Activated T-cell treated with anti-CD3 and anti-CD28 coated beads, Interleukin-2, amount 50 U/mL, for 24 hours (primary cell): Measurements from ENCODE around the gene RETSAT.

Source experiments
- DNase-seq: peaks from one replicate; pipeline ENCODE4 v3.0.0-alpha.2; 2020
- H3K27ac Mint-ChIP-seq: 2 replicates; pipeline ENCODE4 v1.8.0; 2020; ENCODE audit warnings: mild to moderate bottlenecking, mixed read lengths
- H3K27me3 Mint-ChIP-seq: 2 replicates; pipeline ENCODE4 v1.8.0; 2020; ENCODE audit warnings: mixed read lengths
- H3K36me3 Mint-ChIP-seq: 2 replicates; pipeline ENCODE4 v1.8.0; 2020; ENCODE audit warnings: low read depth, mixed read lengths
- H3K4me1 Mint-ChIP-seq: 2 replicates; pipeline ENCODE4 v1.8.0; 2020; ENCODE audit warnings: low read depth, mixed read lengths
- H3K4me3 Mint-ChIP-seq: 2 replicates; pipeline ENCODE4 v1.8.0; 2020; ENCODE audit warnings: mild to moderate bottlenecking, moderate library complexity, mixed read lengths
- H3K9me3 Mint-ChIP-seq: 2 replicates; pipeline ENCODE4 v1.8.0; 2020; ENCODE audit warnings: mixed read lengths

Gene RETSAT

DNA sequence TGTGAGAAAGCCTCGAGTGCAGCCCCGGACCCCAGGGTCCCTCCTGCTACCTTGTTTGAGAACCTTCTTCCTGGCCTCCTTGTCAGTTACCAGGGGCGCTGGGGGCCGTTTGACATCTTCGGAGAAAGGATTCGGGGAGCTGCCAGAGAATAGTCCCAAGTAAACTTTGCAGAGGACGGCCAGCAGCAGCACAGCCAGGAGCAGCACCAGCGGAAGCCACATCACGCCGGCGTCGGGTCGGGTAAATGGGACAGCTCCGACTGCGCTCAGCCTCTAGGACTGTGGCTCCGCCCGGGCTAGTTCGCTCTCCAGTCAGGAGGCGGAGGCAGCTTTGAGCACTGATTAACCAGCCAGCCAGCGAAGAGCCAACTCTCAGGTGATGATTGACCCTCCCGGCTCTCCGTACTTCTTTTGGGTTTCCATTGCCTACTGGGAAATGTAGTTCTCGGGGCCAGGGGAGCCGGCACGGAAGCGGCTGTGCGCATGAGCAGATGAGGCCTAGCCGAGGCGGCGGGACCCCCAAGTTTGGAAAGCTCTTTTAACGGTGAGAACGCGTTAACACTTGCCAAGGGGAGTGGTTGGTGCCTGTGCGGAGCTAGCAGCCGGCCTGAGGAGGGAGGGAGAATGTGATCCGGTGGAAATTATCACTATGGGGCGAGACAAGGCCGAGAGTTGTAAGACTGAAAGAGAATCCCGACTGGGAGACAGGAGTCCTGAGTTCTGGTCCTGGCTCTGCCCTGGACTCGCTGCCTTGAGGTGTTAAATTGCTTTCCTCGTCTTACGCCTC lies at the start of gene RETSAT, which contains the start of gene ELMOD3:
Gene RETSAT, minus strand, starts transcription at position 243 of the 787 bp plus-strand sequence. Its CDS starts 21 bp downstream, at position 222.
Gene ELMOD3, plus strand, starts transcription at position 484 of the 787 bp plus-strand sequence. CDS start 2,430 bp downstream, outside the sequence.
- DNase-seq: peak; percentile 92
- H3K4me1 Mint-ChIP-seq: peaks cover 46% of the 10 kb centered on the region
- no peaks in the 10 kb centered on the region for H3K9me3 Mint-ChIP-seq
- no peaks in the 10 kb centered on the region for H3K27me3 Mint-ChIP-seq
- H3K4me3 Mint-ChIP-seq: peak within 1 kb of the TSS; percentile 90
- H3K27ac Mint-ChIP-seq: peak within 1 kb of the TSS; percentile 97
- H3K36me3 Mint-ChIP-seq: peaks cover 75% of the 10 kb centered on the region

GRCh38 chr2:85401844-85402243 lies 47.5 kb upstream of the RETSAT start:
- no peaks in the 10 kb centered on the region for H3K27me3 Mint-ChIP-seq
- peaks cover 15% of the 10 kb centered on the region for H3K36me3 Mint-ChIP-seq
- H3K9me3 Mint-ChIP-seq: peaks cover 8% of the 10 kb centered on the region
- peaks cover 21% of the 10 kb centered on the region for H3K4me1 Mint-ChIP-seq
- H3K27ac Mint-ChIP-seq: no peak overlapping the region
- H3K4me3 Mint-ChIP-seq: no peak overlapping the region
- no peak for DNase-seq

GRCh38 chr2:85401464-85401805 lies 47.1 kb upstream of the RETSAT start:
- no peak overlapping the region for H3K27ac Mint-ChIP-seq
- H3K9me3 Mint-ChIP-seq: peaks cover 8% of the 10 kb centered on the region
- no peaks in the 10 kb centered on the region for H3K27me3 Mint-ChIP-seq
- no peak overlapping the region for H3K4me3 Mint-ChIP-seq
- no peak for DNase-seq
- H3K36me3 Mint-ChIP-seq: peaks cover 15% of the 10 kb centered on the region
- H3K4me1 Mint-ChIP-seq: peaks cover 24% of the 10 kb centered on the region

DNA sequence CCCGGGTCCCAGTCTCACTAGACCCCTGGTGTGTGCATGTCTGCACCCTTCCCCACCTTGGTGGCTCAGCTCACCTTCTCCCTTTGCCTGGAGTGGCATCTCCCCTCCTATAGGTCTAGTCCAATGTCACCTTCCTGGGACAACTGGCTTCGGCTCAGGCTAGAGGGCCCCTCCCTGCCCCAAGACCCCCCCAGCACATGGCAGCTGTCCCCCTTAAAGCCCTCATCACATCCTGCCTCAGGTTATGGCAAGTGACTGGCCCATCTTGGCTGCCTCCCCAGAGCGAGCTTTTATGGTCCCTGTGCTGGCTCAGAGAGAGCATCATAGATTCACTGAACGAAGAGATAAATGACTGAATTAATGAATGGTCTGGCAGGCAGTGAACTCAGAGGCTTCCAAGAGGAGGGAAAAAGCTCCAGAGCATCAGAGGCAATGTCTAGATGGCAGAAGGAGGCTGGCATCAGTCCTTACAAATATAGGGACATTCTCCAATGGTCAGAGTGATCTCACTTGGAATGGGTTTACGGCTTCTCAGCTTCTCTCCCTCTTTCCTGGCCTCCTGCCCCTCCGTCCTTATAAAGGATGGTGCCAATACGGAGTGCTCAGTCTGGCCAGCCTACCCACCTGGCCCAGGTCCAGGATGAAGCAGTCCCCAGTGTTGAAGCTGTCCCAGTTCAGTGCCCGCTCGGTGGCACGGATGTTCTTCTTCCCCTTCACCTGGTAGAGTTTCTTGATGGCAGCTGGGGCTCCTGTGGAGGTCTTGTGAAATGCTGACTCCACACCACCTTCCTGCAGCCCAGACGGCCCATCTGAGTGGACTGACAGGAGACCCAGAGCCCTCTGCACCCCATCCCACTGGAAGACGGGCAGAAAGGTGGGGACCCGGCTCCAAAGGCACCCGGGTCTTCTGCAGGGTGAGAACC lies 46.5 kb upstream of the RETSAT start:
- DNase-seq: no peak
- Mint-ChIP-seq H3K4me1 (peaks cover 17% of the 10 kb centered on the region), H3K9me3 (peaks cover 8% of the 10 kb centered on the region), H3K27me3 (no peaks in the 10 kb centered on the region), H3K4me3 (no peak overlapping the region), H3K36me3 (peaks cover 15% of the 10 kb centered on the region), H3K27ac (no peak overlapping the region)

DNA sequence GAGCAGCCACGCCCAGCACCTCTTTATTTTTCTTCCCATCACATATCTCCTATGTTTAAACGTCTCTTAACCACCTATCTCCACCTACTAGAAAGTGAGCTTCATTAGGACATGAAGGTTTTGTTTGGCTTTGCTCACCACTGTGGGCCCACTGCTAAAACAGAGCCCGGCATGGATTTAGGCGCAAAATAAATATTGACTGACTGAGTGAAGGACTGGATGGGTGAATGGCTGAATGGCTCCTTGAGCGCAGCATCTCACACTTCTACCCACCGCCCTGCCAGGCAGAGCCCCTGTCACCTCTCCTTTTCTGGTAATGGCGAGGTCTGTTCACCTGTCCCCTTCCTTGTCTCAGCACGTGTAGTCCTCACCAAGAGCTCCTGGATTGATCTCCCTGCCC lies 45.7 kb upstream of the RETSAT start:
- peaks cover 8% of the 10 kb centered on the region for H3K9me3 Mint-ChIP-seq
- H3K27me3 Mint-ChIP-seq: no peaks in the 10 kb centered on the region
- DNase-seq: no peak
- H3K36me3 Mint-ChIP-seq: peaks cover 13% of the 10 kb centered on the region
- no peak overlapping the region for H3K27ac Mint-ChIP-seq
- H3K4me3 Mint-ChIP-seq: no peak overlapping the region
- peaks cover 10% of the 10 kb centered on the region for H3K4me1 Mint-ChIP-seq

GRCh38 chr2:85399183-85399455 lies 44.8 kb upstream of the RETSAT start:
- Mint-ChIP-seq H3K4me1 (peaks cover 8% of the 10 kb centered on the region), H3K9me3 (peaks cover 5% of the 10 kb centered on the region), H3K27me3 (no peaks in the 10 kb centered on the region), H3K27ac (no peak overlapping the region), H3K4me3 (no peak overlapping the region), H3K36me3 (peaks cover 9% of the 10 kb centered on the region)
- no peak for DNase-seq

- H3K4me1 Mint-ChIP-seq: peaks cover 8% of the 10 kb centered on the region
- peaks cover 9% of the 10 kb centered on the region for H3K36me3 Mint-ChIP-seq
- H3K27me3 Mint-ChIP-seq: no peaks in the 10 kb centered on the region
These were observed 44.3 kb upstream of the RETSAT start for GRCh38 chr2:85398426-85399182.

DNA sequence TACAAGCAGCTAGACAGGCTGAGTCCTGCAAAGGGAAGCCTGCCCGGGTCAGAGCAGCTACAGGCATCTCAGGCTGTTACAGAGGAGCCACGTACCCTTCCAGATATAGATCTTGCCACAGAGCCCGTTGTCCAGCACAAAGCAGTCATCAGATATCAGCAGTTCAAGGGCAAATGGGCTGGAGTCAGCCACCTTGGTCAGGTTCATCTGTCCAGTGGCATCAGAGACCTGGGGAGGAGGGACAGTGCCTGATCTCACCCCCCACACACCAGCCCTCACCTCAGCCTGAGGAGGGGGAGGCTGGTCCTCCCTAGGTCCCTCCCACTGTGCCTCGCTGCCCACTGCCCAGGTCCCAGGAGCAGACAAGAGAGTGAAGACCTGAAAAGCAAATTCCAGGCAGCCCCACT lies 43.6 kb upstream of the RETSAT start:
- Mint-ChIP-seq H3K27me3 (no peaks in the 10 kb centered on the region), H3K9me3 (no peaks in the 10 kb centered on the region), H3K4me1 (peaks cover 8% of the 10 kb centered on the region), H3K4me3 (no peak overlapping the region), H3K27ac (no peak overlapping the region), H3K36me3 (peaks cover 4% of the 10 kb centered on the region)
- DNase-seq: no peak

More at GRCh38 chr2:85398426-85399182, 44.3 kb upstream of the RETSAT start:
- no peak for DNase-seq
- Mint-ChIP-seq H3K4me3 (no peak overlapping the region), H3K9me3 (peaks cover 2% of the 10 kb centered on the region), H3K27ac (no peak overlapping the region)

DNA sequence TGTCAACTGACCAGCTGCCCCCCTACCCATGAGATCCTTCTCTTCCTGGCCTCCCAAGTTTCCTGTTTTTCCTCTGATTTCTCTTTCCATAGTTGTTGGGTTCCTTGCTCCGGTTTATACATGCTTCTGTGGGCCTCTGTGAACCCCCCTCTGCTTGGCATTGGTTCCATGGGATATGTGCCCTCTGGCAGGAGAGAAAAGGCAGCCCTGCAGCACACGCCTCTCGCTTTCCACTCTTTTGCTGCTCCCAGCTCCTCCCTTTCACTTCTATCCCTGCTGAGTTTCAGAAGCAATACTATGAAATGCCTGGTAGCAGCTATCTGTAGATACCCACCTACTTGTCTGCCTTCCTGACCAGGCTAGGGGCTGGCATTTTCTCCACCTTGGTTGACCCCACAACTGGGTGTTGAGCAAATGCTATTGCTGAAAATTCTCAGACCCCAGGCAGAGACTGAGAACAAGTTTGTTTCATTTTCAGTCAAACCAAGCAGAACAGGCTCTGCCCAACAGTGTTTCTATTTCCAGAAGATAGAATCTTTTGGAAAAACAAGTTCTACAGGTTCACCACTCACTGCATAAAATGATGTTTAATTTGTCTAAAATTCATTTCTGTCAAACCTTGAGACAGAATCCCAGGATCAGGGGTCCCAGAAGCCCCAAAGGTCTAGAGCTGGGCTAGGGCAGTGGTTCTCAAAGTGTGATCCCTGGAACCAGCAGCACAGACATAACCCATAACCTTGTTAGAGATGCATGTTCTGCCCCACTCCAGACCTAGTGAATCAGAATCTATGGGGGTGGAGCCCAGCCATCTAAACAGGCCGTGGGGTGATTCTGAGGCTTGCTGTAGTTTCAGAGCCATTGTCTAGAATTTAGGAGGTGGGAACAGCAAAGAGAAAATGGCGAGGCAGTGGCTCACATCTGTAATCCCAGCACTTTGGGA lies 42.5 kb upstream of the RETSAT start:
- peaks cover 16% of the 10 kb centered on the region for H3K4me1 Mint-ChIP-seq
- peaks cover 4% of the 10 kb centered on the region for H3K36me3 Mint-ChIP-seq
- no peak overlapping the region for H3K4me3 Mint-ChIP-seq
- H3K27ac Mint-ChIP-seq: peak overlapping the region; percentile 71
- H3K9me3 Mint-ChIP-seq: no peaks in the 10 kb centered on the region
- H3K27me3 Mint-ChIP-seq: no peaks in the 10 kb centered on the region
- DNase-seq: no peak

DNA sequence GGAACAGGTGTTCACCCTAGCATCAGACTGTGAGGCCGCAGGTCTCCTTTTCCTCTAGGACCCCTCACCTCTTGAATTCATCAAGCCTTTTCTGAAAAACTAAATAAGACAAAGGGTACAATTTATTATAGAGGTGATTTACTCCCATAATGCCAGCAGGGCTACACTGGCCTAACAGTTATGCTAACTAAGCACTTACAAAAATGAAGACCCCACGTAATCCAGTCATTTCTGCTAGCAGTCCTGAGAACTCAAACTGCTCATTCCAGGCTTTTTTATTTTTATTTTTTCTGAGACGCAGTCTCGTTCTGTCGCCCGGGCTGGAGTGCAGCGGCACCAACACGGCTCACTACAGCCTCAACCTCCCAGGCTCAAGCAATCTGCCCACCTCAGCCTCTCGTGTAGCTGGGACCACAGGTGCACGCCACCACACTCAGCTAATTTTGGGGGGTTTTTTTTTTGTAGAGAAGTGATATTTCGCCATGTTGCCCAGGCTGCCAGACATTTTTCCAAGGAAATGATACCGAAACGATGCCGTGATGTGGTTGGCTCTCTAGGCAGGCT lies 41.7 kb upstream of the RETSAT start:
- H3K9me3 Mint-ChIP-seq: no peaks in the 10 kb centered on the region
- H3K36me3 Mint-ChIP-seq: peaks cover 4% of the 10 kb centered on the region
- no peak overlapping the region for H3K4me3 Mint-ChIP-seq
- H3K27me3 Mint-ChIP-seq: no peaks in the 10 kb centered on the region
- H3K27ac Mint-ChIP-seq: no peak overlapping the region
- peaks cover 21% of the 10 kb centered on the region for H3K4me1 Mint-ChIP-seq
- DNase-seq: no peak

DNA sequence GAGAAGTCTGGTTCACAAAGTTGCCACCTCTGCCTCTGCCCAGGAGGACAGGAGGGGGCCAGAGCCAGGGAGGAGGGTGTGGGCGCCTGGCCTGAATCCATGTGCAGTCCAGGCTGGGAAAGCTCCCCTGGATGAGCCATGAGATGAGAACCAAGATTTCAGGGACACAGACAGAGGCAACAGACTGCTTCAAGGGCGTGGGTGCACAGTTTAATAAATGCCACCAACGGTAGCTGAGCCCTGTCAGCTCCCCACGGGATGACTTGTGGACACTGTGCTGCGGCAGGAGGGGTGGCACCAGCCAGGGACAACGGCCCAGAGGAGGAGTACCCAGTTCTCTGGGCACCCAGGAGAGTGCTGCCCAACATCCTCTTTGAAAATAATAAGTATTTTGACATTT lies 40.6 kb upstream of the RETSAT start:
- no peak for DNase-seq
- Mint-ChIP-seq H3K4me3 (no peak overlapping the region), H3K9me3 (no peaks in the 10 kb centered on the region), H3K27me3 (no peaks in the 10 kb centered on the region), H3K27ac (no peak overlapping the region), H3K36me3 (peaks cover 9% of the 10 kb centered on the region), H3K4me1 (peaks cover 21% of the 10 kb centered on the region)

DNA sequence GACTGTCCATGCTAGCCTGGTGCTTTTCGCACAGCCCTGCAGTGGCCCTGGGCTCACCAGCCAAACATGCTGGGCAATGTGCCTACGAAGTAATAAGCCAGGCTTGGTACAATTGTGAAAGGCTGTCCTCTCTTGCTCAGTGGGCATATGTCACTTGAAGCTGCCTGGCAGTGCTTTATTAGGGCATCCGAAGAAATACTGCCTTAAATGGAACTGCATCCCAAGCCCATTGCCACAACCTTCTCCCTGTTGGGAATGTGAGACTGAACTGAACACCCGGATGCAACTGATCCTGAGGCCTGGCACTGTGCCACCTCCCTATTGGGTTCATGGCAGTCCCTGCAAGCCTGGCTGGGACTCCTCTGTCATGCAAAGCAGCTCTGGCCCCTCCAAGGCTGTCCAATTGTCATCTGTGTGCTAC lies 39.9 kb upstream of the RETSAT start:
- H3K36me3 Mint-ChIP-seq: peaks cover 16% of the 10 kb centered on the region
- H3K9me3 Mint-ChIP-seq: no peaks in the 10 kb centered on the region
- H3K4me3 Mint-ChIP-seq: no peak overlapping the region
- peaks cover 21% of the 10 kb centered on the region for H3K4me1 Mint-ChIP-seq
- no peak for DNase-seq
- no peaks in the 10 kb centered on the region for H3K27me3 Mint-ChIP-seq
- no peak overlapping the region for H3K27ac Mint-ChIP-seq

GRCh38 chr2:85393836-85394235 lies 39.5 kb upstream of the RETSAT start:
- no peak overlapping the region for H3K27ac Mint-ChIP-seq
- H3K36me3 Mint-ChIP-seq: peaks cover 18% of the 10 kb centered on the region
- no peaks in the 10 kb centered on the region for H3K9me3 Mint-ChIP-seq
- DNase-seq: no peak
- H3K4me1 Mint-ChIP-seq: peaks cover 21% of the 10 kb centered on the region
- H3K4me3 Mint-ChIP-seq: no peak overlapping the region
- no peaks in the 10 kb centered on the region for H3K27me3 Mint-ChIP-seq
